Mesendoderm (in vitro differentiated cells): ENCODE results near the gene ANKRD18B.
"Not testable (repeated sequence)": the region's sequence is repeated elsewhere in the genome, so short reads cannot be mapped to it uniquely, and the experiment has no call there.

Source experiments
- DNase-seq: peaks from one replicate; pipeline ENCODE4 v3.0.0; 2013
- H2AK5ac ChIP-seq: 2 replicates; pipeline ENCODE4 v1.6.1; 2013; ENCODE audit warnings: low read length, inconsistent platforms
- H2BK120ac ChIP-seq: 2 replicates; pipeline ENCODE4 v1.6.1; 2013; ENCODE audit warnings: low read depth, mild to moderate bottlenecking, low read length, moderate library complexity, mixed read lengths
- H2BK15ac ChIP-seq: replicated peaks from 2 replicates; pipeline ENCODE4 v1.6.1; 2013; ENCODE audit warnings: low read depth, mild to moderate bottlenecking, moderate library complexity
- H2BK5ac ChIP-seq: 2 replicates; pipeline ENCODE4 v1.6.1; 2013; ENCODE audit warnings: low read length, inconsistent platforms
- H3K18ac ChIP-seq: 2 replicates; pipeline ENCODE4 v1.6.1; 2013; ENCODE audit warnings: mild to moderate bottlenecking, low read length, mixed read lengths
- H3K23ac ChIP-seq: one replicate; pipeline ENCODE4 v1.6.1; 2013; ENCODE audit warnings: low read length
- H3K27ac ChIP-seq: 2 replicates; pipeline ENCODE4 v1.5.1; 2013; ENCODE audit warnings: low read depth, mild to moderate bottlenecking, inconsistent platforms, low read length, moderate library complexity
- H3K27me3 ChIP-seq: 2 replicates; pipeline ENCODE4 v1.6.1; 2013; ENCODE audit warnings: low read length, control low read depth, mild to moderate bottlenecking, inconsistent platforms; ENCODE audit not compliant: insufficient read depth, poor library complexity
- H3K36me3 ChIP-seq: 2 replicates; pipeline ENCODE4 v1.6.1; 2013; ENCODE audit warnings: low read length, inconsistent platforms; ENCODE audit not compliant: control insufficient read depth, insufficient read depth
- H3K4ac ChIP-seq: one replicate; pipeline ENCODE4 v1.6.1; 2013; ENCODE audit warnings: low read depth, mild to moderate bottlenecking, low read length, moderate library complexity
- H3K4me1 ChIP-seq: 2 replicates; pipeline ENCODE4 v1.6.1; 2013; ENCODE audit warnings: low read depth, low read length, inconsistent platforms; ENCODE audit not compliant: control insufficient read depth
- H3K4me2 ChIP-seq: 2 replicates; pipeline ENCODE4 v1.6.1; 2013; ENCODE audit warnings: low read length
- H3K4me3 ChIP-seq: 2 replicates; pipeline ENCODE4 v1.5.1; 2013; ENCODE audit warnings: mild to moderate bottlenecking, low read length
- H3K56ac ChIP-seq: one replicate; pipeline ENCODE4 v1.6.1; 2013; ENCODE audit warnings: low read length
- H3K79me1 ChIP-seq: 2 replicates; pipeline ENCODE4 v1.6.1; 2013; ENCODE audit warnings: low read length, inconsistent platforms
- H3K79me2 ChIP-seq: 2 replicates; pipeline ENCODE4 v1.6.1; 2013; ENCODE audit warnings: mild to moderate bottlenecking, low read length; ENCODE audit not compliant: control insufficient read depth, insufficient read depth
- H3K9ac ChIP-seq: 2 replicates; pipeline ENCODE4 v1.6.1; 2013; ENCODE audit warnings: low read length, inconsistent platforms
- H4K5ac ChIP-seq: one replicate; pipeline ENCODE4 v1.6.1; 2013; ENCODE audit warnings: low read length
- H4K8ac ChIP-seq: one replicate; pipeline ENCODE4 v1.6.1; 2013; ENCODE audit warnings: low read depth, mild to moderate bottlenecking, control low read depth, low read length, moderate library complexity
- WGBS: extraction: QIAGEN DNeasy Blood & Tissue Kit; methylation state at CpG from one replicate; pipeline ENCODE4 v1.1.7; 2013; ENCODE audit warnings: low lambda C conversion rate, missing lambda C conversion rate; ENCODE audit not compliant: insufficient coverage; ENCODE audit errors: extremely low coverage; 5-methylcytosine and 5-hydroxymethylcytosine counted together

ANKRD18B gene

DNA sequence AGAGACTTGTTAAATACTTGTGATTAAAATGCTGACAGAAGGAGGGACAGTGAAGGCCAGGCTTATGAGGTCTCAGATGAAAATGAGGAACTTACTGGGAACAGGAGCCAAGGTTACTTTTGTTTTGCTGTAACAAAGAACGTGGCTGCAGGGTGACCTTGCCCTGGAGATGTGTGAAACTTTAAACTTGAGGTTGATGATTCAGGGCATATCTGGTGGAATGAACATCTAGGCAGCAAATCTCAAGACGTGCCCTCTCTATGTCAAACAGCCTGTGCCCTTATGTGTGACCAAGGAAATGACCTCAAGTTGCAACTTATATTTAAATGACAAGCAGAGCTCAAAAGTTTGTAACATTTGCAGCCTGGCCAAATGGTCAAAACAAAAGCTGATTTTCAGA is 58.6 kb downstream of the ANKRD18B start:
- not testable (repeated sequence) for H3K27ac ChIP-seq, H2BK120ac ChIP-seq, H3K18ac ChIP-seq, H3K4me1 ChIP-seq, H3K79me1 ChIP-seq, DNase-seq, H4K8ac ChIP-seq, H3K36me3 ChIP-seq, H3K23ac ChIP-seq, H3K79me2 ChIP-seq, H3K4ac ChIP-seq, H2BK15ac ChIP-seq, H2AK5ac ChIP-seq, H3K4me2 ChIP-seq, H3K56ac ChIP-seq, H3K27me3 ChIP-seq, H4K5ac ChIP-seq, H3K9ac ChIP-seq, H3K4me3 ChIP-seq, H2BK5ac ChIP-seq
- WGBS: no CpG with 5 or more reads among the region's 2 CpGs

GRCh38 chr9:33586128-33586527 is 62.1 kb downstream of the ANKRD18B start:
- not testable (repeated sequence) for DNase-seq, H2BK15ac ChIP-seq, H3K56ac ChIP-seq, H3K4ac ChIP-seq, H2AK5ac ChIP-seq, H3K18ac ChIP-seq, H3K23ac ChIP-seq, H3K36me3 ChIP-seq, H3K27me3 ChIP-seq, H4K8ac ChIP-seq, H4K5ac ChIP-seq, H3K27ac ChIP-seq, H3K4me2 ChIP-seq, H2BK5ac ChIP-seq, H3K9ac ChIP-seq, H3K4me3 ChIP-seq, H3K79me1 ChIP-seq, H3K4me1 ChIP-seq, H2BK120ac ChIP-seq, H3K79me2 ChIP-seq
- WGBS: no CpG with 5 or more reads among the region's 1 CpG

GRCh38 chr9:33587799-33588198 is 63.7 kb downstream of the ANKRD18B start:
- H3K56ac ChIP-seq, H3K9ac ChIP-seq, H2AK5ac ChIP-seq, H3K23ac ChIP-seq, H4K8ac ChIP-seq, H3K36me3 ChIP-seq, H3K79me1 ChIP-seq, H2BK5ac ChIP-seq, H3K27me3 ChIP-seq, H3K18ac ChIP-seq, H3K4me3 ChIP-seq, H3K4ac ChIP-seq, H2BK120ac ChIP-seq, H3K4me2 ChIP-seq, H4K5ac ChIP-seq, H3K27ac ChIP-seq, H3K79me2 ChIP-seq, H3K4me1 ChIP-seq, H2BK15ac ChIP-seq, DNase-seq: not testable (repeated sequence)
- no CpG with 5 or more reads among the region's 2 CpGs for WGBS

- not testable (repeated sequence) for H3K18ac ChIP-seq, H3K36me3 ChIP-seq, H2BK120ac ChIP-seq, H3K4ac ChIP-seq, H3K79me2 ChIP-seq, H3K23ac ChIP-seq, H3K9ac ChIP-seq, H3K27ac ChIP-seq, H3K56ac ChIP-seq, H4K8ac ChIP-seq, H2BK15ac ChIP-seq, H2AK5ac ChIP-seq, H3K4me2 ChIP-seq, H3K27me3 ChIP-seq, H2BK5ac ChIP-seq, H4K5ac ChIP-seq, DNase-seq, H3K4me3 ChIP-seq, H3K79me1 ChIP-seq, H3K4me1 ChIP-seq
- WGBS: no CpG with 5 or more reads among the region's 2 CpGs
Measured at GRCh38 chr9:33588876-33589275, 64.8 kb downstream of the ANKRD18B start.

DNA sequence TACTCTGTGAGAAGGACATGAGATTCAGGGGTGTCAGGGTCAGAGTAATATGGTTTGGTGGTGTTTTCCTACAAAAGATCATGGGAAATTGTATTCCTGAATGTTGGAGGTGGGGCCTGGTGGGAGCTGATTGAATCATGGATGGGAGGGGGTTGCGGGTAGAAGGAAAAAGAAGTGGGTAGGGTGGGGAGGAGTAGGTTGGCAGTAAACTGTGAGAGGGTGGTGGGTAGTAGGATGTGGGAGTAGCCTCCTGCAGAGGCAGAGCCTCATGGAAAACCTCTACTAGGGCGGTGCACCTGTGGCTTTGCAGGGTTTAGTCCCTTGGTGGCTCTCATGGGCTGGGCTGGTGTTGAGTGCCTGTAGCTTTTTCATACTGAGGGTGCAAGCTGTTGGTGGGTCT is 66.8 kb downstream of the ANKRD18B start:
- not testable (repeated sequence) for H2BK120ac ChIP-seq, H3K23ac ChIP-seq, H4K8ac ChIP-seq, H3K4ac ChIP-seq, H2AK5ac ChIP-seq, H2BK15ac ChIP-seq, H3K9ac ChIP-seq, H3K18ac ChIP-seq, H3K4me2 ChIP-seq, DNase-seq, H3K36me3 ChIP-seq, H3K4me3 ChIP-seq, H3K27me3 ChIP-seq, H3K56ac ChIP-seq, H2BK5ac ChIP-seq, H3K4me1 ChIP-seq, H3K27ac ChIP-seq, H3K79me2 ChIP-seq, H4K5ac ChIP-seq, H3K79me1 ChIP-seq
- WGBS: no CpG with 5 or more reads among the region's 2 CpGs

GRCh38 chr9:33596974-33597373 is 72.9 kb downstream of the ANKRD18B start:
- H3K4me1 ChIP-seq, H2BK120ac ChIP-seq, H3K27me3 ChIP-seq, H3K79me2 ChIP-seq, H2BK15ac ChIP-seq, H3K4me3 ChIP-seq, H3K4me2 ChIP-seq, DNase-seq, H3K27ac ChIP-seq, H3K36me3 ChIP-seq, H3K79me1 ChIP-seq, H4K5ac ChIP-seq, H3K4ac ChIP-seq, H3K9ac ChIP-seq, H3K18ac ChIP-seq, H2BK5ac ChIP-seq, H3K56ac ChIP-seq, H2AK5ac ChIP-seq, H3K23ac ChIP-seq, H4K8ac ChIP-seq: not testable (repeated sequence)
- no CpG with 5 or more reads among the region's 2 CpGs for WGBS
